GM13976 (cell line): ENCODE data around the gene CREM.

Source experiments
- DNase-seq: peaks from one replicate; pipeline ENCODE4 v3.0.0; 2012; ENCODE audit warnings: low spot score
- CTCF ChIP-seq: IDR thresholded peaks from 2 replicates; pipeline ENCODE4 v1.5.1; 2012; ENCODE audit warnings: borderline replicate concordance, mild to moderate bottlenecking; ENCODE audit not compliant: insufficient read depth; ENCODE audit errors: extremely low read depth, missing control alignments, control extremely low read depth
- in situ Hi-C: fragments of 300-500 bp; cut with MboI; formaldehyde crosslinking; loops from one replicate; pipeline ENCODE4 v1.12.0; 2022; ENCODE audit warnings: low sequenced_read_pairs, mixed read lengths, inconsistent platforms; ENCODE audit not compliant: unreplicated experiment

The CREM gene

GRCh38 chr10:35182631-35183510 lies 56.2 kb downstream of the CREM start:
- in situ Hi-C loops = no loop called here
- no peak for DNase-seq
- no peak for TF ChIP-seq CTCF

- peak; percentile 57 for DNase-seq
- TF ChIP-seq CTCF = no peak
- in situ Hi-C loops = no loop called here
Measured at GRCh38 chr10:35184527-35185171, 58.0 kb downstream of the CREM start.

- DNase-seq = no peak
- in situ Hi-C loops = no loop called here
- no peak for TF ChIP-seq CTCF
Measured at GRCh38 chr10:35185260-35186034, 58.8 kb downstream of the CREM start.

- TF ChIP-seq CTCF = no peak
- in situ Hi-C loops = no loop called here
- no peak for DNase-seq
Measured at GRCh38 chr10:35188954-35189353, 62.3 kb downstream of the CREM start.

- DNase-seq = no peak
- TF ChIP-seq CTCF = no peak
- in situ Hi-C loops = no loop called here
Measured at GRCh38 chr10:35191523-35191922, 64.9 kb downstream of the CREM start.

GRCh38 chr10:35192645-35193249 lies 66.1 kb downstream of the CREM start:
- DNase-seq = no peak
- in situ Hi-C loops = no loop called here
- TF ChIP-seq CTCF = no peak
